Kidney glomerular epithelial cell (primary cell): ENCODE results near the gene MPC1.
A peak's percentile ranks its signal among the peaks of the same experiment; 100 is the strongest.
"Not testable (repeated sequence)": the region's sequence is repeated elsewhere in the genome, so short reads cannot be mapped to it uniquely, and the experiment has no call there.

Source experiments
- DNase-seq: peaks from one replicate; lab custom pipeline; 2025; lab: John Stamatoyannopoulos, UW

MPC1 gene

DNA sequence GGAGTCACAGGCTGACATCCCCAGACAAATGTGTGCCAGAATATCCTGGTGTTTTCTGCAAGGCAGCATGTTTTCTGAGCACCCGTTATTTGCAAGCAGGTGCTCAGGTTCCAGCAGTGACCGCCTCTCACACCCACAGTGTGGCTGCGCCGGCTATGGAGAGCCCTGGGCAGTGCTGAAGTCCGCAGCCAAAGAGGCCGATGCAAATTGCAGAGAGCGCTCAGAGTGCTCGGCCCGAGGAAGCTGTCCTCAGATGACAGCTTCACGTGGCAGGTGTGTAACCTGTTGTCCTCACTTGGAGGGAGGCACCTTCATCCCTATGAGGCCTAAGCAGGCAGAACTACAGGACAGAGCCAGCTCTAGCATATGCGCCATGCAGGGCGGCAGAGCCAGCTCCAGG, 23.5 kb upstream of the MPC1 start:
- DNase-seq = no peak

DNA sequence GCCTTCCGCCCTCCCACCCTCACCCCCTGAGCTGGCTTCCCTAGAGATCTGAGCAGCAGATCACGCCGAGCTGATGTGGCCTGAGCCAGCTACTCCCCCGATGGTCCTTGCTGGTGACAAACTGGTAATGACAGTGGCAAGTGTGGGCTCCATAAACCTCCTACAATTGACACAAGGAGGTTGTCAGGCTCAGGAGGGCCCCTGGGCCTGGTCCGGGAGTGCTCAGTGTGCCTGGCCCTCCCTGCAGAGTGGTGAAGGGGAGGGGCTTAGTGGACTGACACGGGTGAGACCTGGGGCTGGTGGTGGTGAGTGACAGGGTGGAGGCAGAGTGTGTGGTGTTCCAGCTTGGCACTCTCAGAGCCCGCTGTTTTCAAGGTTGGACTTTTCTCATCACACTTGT, 22.6 kb upstream of the MPC1 start:
- DNase-seq = no peak

- DNase-seq = no peak
Measured at GRCh38 chr6:166402582-166403277, 20.0 kb upstream of the MPC1 start.

- DNase-seq = peak; percentile 60
Measured at GRCh38 chr6:166400649-166401250, 18.0 kb upstream of the MPC1 start.

GRCh38 chr6:166400181-166400580, 17.4 kb upstream of the MPC1 start:
- DNase-seq = no peak

DNA sequence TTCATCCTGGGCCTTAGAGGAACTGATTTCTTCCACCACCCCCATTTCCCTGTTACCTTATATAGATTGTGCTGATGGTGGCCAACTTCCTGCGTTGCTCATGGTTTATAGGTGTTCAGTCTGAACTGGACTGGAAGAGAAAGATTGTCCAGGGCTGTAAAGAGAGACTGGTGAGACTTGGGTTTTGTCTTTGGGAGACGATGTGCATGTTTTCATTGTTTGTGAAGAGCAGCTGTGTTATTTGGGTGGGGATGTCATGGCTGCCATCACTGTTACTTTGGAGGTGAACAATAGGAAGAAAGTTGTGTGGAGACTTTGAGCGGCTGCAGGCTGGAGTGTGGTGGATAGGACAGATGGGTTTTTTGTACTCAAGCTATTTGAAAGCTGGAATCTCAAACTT, 15.6 kb upstream of the MPC1 start:
- no peak for DNase-seq

GRCh38 chr6:166397849-166398248, 15.1 kb upstream of the MPC1 start:
- DNase-seq = no peak

GRCh38 chr6:166395778-166396177, 13.0 kb upstream of the MPC1 start:
- DNase-seq = no peak

- DNase-seq = no peak
Measured at GRCh38 chr6:166395351-166395750, 12.6 kb upstream of the MPC1 start.

- no peak for DNase-seq
Measured at GRCh38 chr6:166394036-166394892, 11.5 kb upstream of the MPC1 start.

GRCh38 chr6:166393535-166393823, 10.7 kb upstream of the MPC1 start:
- no peak for DNase-seq

- not testable (repeated sequence) for DNase-seq
Measured at GRCh38 chr6:166392755-166393534, 10.2 kb upstream of the MPC1 start.

- no peak for DNase-seq
Measured at GRCh38 chr6:166389119-166389518, 6.4 kb upstream of the MPC1 start.

DNA sequence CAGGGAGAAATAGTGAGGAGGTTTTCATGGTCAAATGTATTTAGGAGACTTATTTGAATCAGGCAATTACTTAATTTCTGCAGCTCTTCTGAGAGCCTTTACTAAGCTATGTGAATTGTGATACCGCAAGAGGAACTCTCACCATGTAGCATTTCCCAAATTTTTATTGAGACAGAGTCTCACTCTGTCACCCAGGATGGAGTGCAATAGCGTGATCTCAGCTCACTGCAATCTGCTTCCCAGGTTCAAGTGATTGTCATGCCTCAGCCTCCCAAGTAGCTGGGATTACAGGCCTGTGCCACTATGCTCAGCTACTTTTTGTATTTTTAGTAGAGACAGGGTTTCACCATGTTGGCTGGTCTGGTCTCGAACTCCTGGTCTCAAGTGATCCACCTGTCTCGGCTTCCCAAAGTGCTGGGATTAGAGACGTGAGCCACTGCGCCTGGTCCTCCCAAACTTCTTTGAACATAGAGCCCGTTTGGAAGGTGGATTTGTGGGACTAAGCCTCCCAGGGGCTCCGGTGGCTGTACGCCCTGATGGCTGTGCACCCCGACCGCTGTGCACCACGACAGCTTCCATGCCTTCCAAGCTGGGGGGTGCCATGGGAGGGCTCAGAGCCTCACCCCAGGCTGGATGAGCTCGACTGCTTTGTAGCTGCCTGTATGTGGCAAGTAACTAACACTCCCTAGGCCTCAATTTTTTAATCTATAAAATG, 5.7 kb upstream of the MPC1 start:
- DNase-seq = no peak

DNA sequence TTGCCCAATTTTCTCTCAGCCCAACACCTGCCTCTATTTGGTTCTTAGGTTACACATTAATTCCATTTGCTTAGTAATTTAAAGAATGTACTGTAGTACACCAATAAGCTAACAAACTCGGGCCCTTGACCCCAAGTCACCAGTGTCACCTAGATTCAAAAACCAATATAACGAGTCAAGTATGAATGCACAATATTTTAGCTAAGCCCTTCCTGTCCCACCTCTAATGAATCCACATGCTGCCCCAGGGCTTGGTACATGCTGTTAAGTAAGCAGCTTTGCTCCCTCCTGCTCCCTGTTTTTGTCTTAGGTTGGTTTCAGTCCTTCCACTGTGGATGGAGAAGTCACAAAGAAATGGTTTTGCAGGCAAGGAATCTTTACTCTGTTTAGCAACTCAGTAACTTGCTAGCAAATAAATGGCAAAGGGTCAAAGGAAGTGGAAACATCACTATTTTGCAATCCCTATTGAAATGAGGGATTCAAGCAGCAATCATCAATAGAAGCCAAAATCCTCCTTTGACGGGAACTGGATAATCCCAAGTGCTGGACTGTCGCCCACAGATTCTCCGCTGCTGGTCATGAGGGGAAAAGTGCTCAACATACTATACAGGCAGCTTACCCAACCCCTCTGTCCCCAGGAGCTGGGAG, 5.0 kb upstream of the MPC1 start:
- DNase-seq = no peak

DNA sequence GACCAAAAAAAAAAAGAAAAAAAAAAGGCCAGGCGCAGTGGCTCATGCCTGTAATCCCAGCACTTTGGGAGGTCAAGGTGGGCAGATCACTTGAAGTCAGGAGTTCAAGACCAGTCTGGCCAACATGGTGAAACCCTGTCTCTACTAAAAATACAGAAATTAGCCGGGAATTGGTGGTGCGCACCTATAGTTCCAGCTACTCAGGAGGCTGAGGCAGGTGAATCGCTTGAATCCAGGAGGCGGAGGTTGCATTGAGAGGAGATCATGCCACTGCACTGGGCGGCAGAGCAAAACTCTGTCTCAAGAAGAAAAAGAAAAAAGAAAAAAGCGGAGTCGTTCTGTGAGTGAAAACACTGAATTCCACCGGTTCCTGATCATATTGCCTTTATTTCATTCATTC, 4.4 kb upstream of the MPC1 start:
- DNase-seq = not testable (repeated sequence)

DNA sequence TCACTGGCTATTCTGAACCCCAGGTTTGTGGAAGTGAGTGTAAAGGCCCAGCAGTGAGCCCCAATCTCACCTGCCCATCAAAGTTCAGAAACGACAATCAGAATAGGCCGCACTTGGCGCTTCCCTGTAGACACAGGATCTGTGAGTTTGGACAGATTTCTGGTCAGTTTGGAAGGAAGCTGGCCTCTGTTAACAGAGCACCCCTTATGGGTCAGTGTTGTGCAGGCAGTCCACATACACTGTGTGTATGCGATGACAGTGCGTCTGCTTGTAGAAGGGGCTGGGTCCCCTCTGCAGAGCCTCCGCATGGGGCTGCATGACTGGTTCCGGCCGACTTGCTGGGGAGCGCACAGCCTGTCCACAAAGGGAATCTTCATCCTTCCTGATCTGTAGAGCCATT, 3.4 kb upstream of the MPC1 start:
- DNase-seq = no peak

DNA sequence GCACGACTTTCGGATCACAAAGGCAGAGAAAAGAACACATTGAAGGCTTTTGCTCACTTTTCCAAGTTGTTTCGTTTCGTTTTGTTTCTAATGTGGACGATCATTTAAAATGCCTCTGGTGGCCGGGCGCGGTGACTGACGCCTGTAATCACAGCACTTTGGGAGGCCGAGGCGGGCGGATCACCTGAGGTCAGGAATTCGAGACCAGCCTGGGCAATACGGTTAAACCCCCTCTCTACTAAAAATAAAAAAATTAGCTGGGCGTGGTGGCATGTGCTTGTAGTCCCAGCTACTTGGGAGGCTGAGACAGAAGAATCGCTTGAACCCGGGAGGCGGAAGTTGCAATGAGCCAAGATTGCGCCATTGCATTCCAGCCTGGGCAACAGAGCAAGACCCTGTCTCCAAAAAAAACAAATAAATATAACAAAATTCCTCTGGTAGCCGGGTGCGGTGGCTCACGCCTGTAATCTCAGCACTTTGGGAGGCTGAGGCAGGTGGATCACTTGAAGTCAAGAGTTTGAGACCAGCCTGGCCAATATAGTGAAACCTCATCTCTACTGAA, 1.1 kb upstream of the MPC1 start:
- not testable (repeated sequence) for DNase-seq

- DNase-seq = no peak
Measured at GRCh38 chr6:166382500-166382932, 224 bp downstream of the MPC1 start.

- peak; percentile 47 for DNase-seq
Measured at GRCh38 chr6:166381733-166382499, 824 bp downstream of the MPC1 start.
